Ovary (tissue), 3 donors: Measurements from ENCODE around the gene ATG14.

Experiments used
- POLR2A ChIP-seq: fragments of 450-650 bp; IDR thresholded peaks from one replicate; pipeline ENCODE4 v1.6.1; 2017; ENCODE audit warnings: antibody characterized with exemption, mild to moderate bottlenecking, moderate library complexity
- TF ChIP-seq, protein P1 (sequence below), 3 donors: fragments of 450-650 bp in 2 of 3; fragments of 200-600 bp in 1 of 3; IDR thresholded peaks; one replicate each; pipeline versions ENCODE4 v1.5.1 to v1.8.0; 2016 to 2022; ENCODE audit warnings: antibody characterized with exemption in 3 of 3, mild to moderate bottlenecking in 1 of 3
- donor health status: DM: no; HTN: no; CAD: no.

DNA sequence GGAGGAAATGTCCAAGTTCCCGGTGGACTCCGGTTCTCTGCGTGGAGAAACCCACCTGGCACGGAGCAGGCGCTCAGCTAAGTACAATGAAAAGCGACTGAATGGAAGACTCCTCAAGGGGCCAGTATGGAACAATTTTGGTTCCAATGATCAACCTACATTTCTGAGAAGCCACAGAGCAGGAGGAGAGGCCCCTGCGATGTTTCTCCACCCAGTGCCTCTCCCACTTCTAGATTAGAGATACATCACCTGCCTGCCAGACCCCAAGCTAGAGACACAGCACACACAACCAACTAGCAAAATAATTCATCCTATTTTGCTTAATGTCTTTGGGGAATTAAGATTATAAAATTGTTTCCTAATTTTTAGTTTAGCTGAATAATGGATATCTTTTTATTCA lies 38.8 kb downstream of the ATG14 start:
- TF ChIP-seq, protein P1, sequence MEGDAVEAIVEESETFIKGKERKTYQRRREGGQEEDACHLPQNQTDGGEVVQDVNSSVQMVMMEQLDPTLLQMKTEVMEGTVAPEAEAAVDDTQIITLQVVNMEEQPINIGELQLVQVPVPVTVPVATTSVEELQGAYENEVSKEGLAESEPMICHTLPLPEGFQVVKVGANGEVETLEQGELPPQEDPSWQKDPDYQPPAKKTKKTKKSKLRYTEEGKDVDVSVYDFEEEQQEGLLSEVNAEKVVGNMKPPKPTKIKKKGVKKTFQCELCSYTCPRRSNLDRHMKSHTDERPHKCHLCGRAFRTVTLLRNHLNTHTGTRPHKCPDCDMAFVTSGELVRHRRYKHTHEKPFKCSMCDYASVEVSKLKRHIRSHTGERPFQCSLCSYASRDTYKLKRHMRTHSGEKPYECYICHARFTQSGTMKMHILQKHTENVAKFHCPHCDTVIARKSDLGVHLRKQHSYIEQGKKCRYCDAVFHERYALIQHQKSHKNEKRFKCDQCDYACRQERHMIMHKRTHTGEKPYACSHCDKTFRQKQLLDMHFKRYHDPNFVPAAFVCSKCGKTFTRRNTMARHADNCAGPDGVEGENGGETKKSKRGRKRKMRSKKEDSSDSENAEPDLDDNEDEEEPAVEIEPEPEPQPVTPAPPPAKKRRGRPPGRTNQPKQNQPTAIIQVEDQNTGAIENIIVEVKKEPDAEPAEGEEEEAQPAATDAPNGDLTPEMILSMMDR (IDR thresholded peaks at IDR 0.05) = no peak
- TF ChIP-seq POLR2A = no peak
